Heart left ventricle (tissue), 13 donors: Measurements from ENCODE around the gene EIF2B2.

Experiments used
- CTCF ChIP-seq, 12 donors: fragments of 200-600 bp; sonication (generic) in 4 of 12; IDR thresholded peaks; one replicate each; pipeline versions ENCODE4 v1.5.0 to v1.8.0; 2018 to 2022; ENCODE audit warnings: antibody characterized with exemption in 12 of 12, mild to moderate bottlenecking in 5 of 12
- POLR2A ChIP-seq, 2 donors: fragments of 450-650 bp; IDR thresholded peaks; one replicate each; pipeline ENCODE4 v1.6.1; 2017; ENCODE audit warnings: antibody characterized with exemption in 2 of 2, mild to moderate bottlenecking in 2 of 2, moderate library complexity in 2 of 2
- donor health status: ischemic (EF 13 %, LVEDD 7.1; RV severe dilation, severe dysfunction).
- donor health status: DM: no; HTN: yes; CAD: no.
- donor health status: DM: no; HTN: no; CAD: no.
- donor health status: ischemic (EF 25% LVEDD 6.9; RV normal size, moderate dysfunction).
- donor health status: ischemic (EF 25% LVEDD 5.7; RV mildly dilated, moderate dysfunction).
- donor health status: ischemic (EF 35%, LVEDD 5.7; RV mildly dilated, moderate dysfunction).
- donor health status: nonischemic (EF 11% LVEDD 7.7; RV severe dilation, severe dysfunction).
- donor health status: DM: yes; HTN: yes; CAD: no.
- donor health status: PGD.
- donor health status: ischemic (EF 29% LVEDD 5.4; RV normal size, mild dysfunction).
- donor health status: nonischemic (EF 23%, LVEDD 6.1; RV moderate dilation, normal function).

- TF ChIP-seq CTCF (IDR thresholded peaks at IDR 0.05), result no peak
- TF ChIP-seq POLR2A (IDR thresholded peaks at IDR 0.05), result no peak
Observed at GRCh38 chr14:74962493-74962892, 40.2 kb upstream of the EIF2B2 start.
